NCI-H748 (cell line): ENCODE results near the gene SLC28A1.
"Not testable (repeated sequence)": the region's sequence is repeated elsewhere in the genome, so short reads cannot be mapped to it uniquely, and the experiment has no call there.

ENCODE experiments used
- DNase-seq: peaks from one replicate; lab custom pipeline; 2025; ENCODE audit not compliant: unreplicated experiment; lab: John Stamatoyannopoulos, UW

The SLC28A1 gene

GRCh38 chr15:84961707-84962106, 77.2 kb downstream of the SLC28A1 start:
- no peak for DNase-seq

GRCh38 chr15:84962955-84963354, 78.5 kb downstream of the SLC28A1 start:
- DNase-seq = no peak

GRCh38 chr15:84967380-84967779, 82.9 kb downstream of the SLC28A1 start:
- no peak for DNase-seq

GRCh38 chr15:84968301-84968700, 83.8 kb downstream of the SLC28A1 start:
- no peak for DNase-seq

- DNase-seq = no peak
Observed at GRCh38 chr15:84969257-84969656, 84.8 kb downstream of the SLC28A1 start.

GRCh38 chr15:84970843-84971242, 86.4 kb downstream of the SLC28A1 start:
- DNase-seq = no peak

- DNase-seq = no peak
Observed at GRCh38 chr15:84973492-84974460, 89.3 kb downstream of the SLC28A1 start.

- no peak for DNase-seq
Observed at GRCh38 chr15:84975871-84976351, 91.4 kb downstream of the SLC28A1 start.

GRCh38 chr15:84976746-84977345, 92.4 kb downstream of the SLC28A1 start:
- DNase-seq = no peak

GRCh38 chr15:84979651-84980050, 95.2 kb downstream of the SLC28A1 start:
- DNase-seq = no peak

GRCh38 chr15:84980196-84981053, 96.0 kb downstream of the SLC28A1 start:
- peak; percentile 81 for DNase-seq

- peak; percentile 93 for DNase-seq
Observed at GRCh38 chr15:84981054-84981710, 96.7 kb downstream of the SLC28A1 start.

DNA sequence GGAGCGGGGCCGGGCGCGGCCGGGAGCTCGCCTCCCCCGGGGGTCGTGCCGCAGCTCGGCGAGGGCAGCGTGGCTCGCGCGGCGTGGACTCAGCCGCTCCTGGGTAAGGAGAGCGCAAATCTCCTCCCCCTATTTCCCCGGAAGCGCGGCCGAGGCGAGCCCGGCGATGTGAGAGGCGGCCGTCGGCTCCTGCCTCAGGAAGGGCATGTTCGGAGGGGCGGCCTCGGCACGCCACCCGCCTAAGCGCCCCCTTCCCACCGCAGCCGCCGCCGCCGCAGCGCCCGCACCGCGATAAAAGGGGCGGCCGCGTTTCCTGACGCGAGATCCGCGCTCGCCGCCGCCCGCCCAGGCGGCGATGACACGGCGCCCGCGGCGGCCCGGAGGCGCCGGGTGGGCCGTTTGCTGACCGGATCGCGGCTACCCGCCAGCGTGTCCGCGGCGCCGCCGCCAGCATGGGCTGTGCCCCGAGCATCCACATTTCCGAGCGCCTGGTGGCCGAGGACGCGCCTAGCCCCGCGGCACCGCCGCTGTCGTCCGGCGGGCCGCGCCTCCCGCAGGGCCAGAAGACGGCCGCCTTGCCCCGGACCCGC, 97.3 kb downstream of the SLC28A1 start, which contains the start of gene PDE8A:
Gene PDE8A, plus strand, starts transcription at position 146 of the 590 bp plus-strand sequence. Its CDS starts 307 bp downstream, at position 453.
- DNase-seq = peak; percentile 47

GRCh38 chr15:84982301-84982920, 97.9 kb downstream of the SLC28A1 start:
- peak; percentile 38 for DNase-seq

- no peak for DNase-seq
Observed at GRCh38 chr15:84983294-84983693, 98.8 kb downstream of the SLC28A1 start.

GRCh38 chr15:84983711-84984110, 99.2 kb downstream of the SLC28A1 start:
- no peak for DNase-seq

GRCh38 chr15:84985158-84985557, 100.7 kb downstream of the SLC28A1 start:
- DNase-seq = no peak

GRCh38 chr15:84987351-84987750, 102.9 kb downstream of the SLC28A1 start:
- not testable (repeated sequence) for DNase-seq

- DNase-seq = no peak
Observed at GRCh38 chr15:84987949-84988624, 103.6 kb downstream of the SLC28A1 start.
